Ishikawa (cell line): ENCODE data around the gene CELF2.

Experiments
- CEBPB ChIP-seq: IDR thresholded peaks from 2 replicates; pipeline ENCODE4 v1.6.1; 2012
- CREB1 ChIP-seq: IDR thresholded peaks from 2 replicates; pipeline ENCODE4 v1.6.1; 2012; ENCODE audit warnings: low read depth
- EGR1 ChIP-seq: IDR thresholded peaks from 2 replicates; pipeline ENCODE4 v1.6.1; 2012
- EP300 ChIP-seq: IDR thresholded peaks from 2 replicates; pipeline ENCODE4 v1.6.1; 2012; ENCODE audit warnings: borderline replicate concordance
- FOXM1 ChIP-seq: IDR thresholded peaks from 2 replicates; pipeline ENCODE4 v1.6.1; 2012; ENCODE audit warnings: low read depth, borderline replicate concordance
- NFIC ChIP-seq: IDR thresholded peaks from 2 replicates; pipeline ENCODE4 v1.6.1; 2012
- RAD21 ChIP-seq: IDR thresholded peaks from 2 replicates; pipeline ENCODE4 v1.6.1; 2012; ENCODE audit warnings: low read depth
- TAF1 ChIP-seq: IDR thresholded peaks from 2 replicates; pipeline ENCODE4 v1.6.1; 2012; ENCODE audit warnings: low read depth, mild to moderate bottlenecking
- TCF12 ChIP-seq: IDR thresholded peaks from 2 replicates; pipeline ENCODE4 v1.6.1; 2012; ENCODE audit warnings: low read depth
- TEAD4 ChIP-seq: IDR thresholded peaks from 2 replicates; pipeline ENCODE4 v1.6.1; 2012
- YY1 ChIP-seq: IDR thresholded peaks from 2 replicates; pipeline ENCODE4 v1.6.1; 2012; ENCODE audit warnings: low read depth
- ZBTB7A ChIP-seq: IDR thresholded peaks from 2 replicates; pipeline ENCODE4 v1.6.1; 2012; ENCODE audit warnings: low read depth
- TF ChIP-seq, protein P1 (sequence below): IDR thresholded peaks from 2 replicates; pipeline ENCODE4 v1.6.1; 2012; ENCODE audit warnings: low read depth, mild to moderate bottlenecking
- TF ChIP-seq, protein P2 (sequence below): IDR thresholded peaks from 2 replicates; pipeline ENCODE4 v1.6.1; 2012
- TF ChIP-seq, protein P3 (sequence below): IDR thresholded peaks from 2 replicates; pipeline ENCODE4 v1.6.1; 2012

CELF2 gene

DNA sequence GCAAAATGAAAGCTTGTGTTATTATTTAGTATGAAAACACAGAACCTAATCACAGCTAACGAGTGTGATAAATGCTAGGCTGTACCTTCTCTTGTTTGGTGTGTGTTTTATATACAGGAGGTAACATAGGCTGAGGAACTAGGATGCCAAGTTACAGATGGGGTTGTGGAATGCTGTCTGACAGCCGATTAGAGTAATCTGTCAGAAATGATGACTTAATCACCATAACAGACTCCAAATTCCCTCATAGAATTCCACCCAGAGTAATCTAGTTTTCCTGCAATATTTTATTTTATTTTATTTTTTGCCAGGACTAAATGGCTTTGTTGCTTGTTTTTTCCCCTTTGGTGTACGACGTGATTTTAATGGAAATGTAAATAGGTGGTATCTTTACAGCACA is 221.2 kb downstream of the CELF2 start:
- TF ChIP-seq, protein P1, sequence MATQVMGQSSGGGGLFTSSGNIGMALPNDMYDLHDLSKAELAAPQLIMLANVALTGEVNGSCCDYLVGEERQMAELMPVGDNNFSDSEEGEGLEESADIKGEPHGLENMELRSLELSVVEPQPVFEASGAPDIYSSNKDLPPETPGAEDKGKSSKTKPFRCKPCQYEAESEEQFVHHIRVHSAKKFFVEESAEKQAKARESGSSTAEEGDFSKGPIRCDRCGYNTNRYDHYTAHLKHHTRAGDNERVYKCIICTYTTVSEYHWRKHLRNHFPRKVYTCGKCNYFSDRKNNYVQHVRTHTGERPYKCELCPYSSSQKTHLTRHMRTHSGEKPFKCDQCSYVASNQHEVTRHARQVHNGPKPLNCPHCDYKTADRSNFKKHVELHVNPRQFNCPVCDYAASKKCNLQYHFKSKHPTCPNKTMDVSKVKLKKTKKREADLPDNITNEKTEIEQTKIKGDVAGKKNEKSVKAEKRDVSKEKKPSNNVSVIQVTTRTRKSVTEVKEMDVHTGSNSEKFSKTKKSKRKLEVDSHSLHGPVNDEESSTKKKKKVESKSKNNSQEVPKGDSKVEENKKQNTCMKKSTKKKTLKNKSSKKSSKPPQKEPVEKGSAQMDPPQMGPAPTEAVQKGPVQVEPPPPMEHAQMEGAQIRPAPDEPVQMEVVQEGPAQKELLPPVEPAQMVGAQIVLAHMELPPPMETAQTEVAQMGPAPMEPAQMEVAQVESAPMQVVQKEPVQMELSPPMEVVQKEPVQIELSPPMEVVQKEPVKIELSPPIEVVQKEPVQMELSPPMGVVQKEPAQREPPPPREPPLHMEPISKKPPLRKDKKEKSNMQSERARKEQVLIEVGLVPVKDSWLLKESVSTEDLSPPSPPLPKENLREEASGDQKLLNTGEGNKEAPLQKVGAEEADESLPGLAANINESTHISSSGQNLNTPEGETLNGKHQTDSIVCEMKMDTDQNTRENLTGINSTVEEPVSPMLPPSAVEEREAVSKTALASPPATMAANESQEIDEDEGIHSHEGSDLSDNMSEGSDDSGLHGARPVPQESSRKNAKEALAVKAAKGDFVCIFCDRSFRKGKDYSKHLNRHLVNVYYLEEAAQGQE, result no peak
- TF ChIP-seq ZBTB7A (no peak), EP300 (no peak)

DNA sequence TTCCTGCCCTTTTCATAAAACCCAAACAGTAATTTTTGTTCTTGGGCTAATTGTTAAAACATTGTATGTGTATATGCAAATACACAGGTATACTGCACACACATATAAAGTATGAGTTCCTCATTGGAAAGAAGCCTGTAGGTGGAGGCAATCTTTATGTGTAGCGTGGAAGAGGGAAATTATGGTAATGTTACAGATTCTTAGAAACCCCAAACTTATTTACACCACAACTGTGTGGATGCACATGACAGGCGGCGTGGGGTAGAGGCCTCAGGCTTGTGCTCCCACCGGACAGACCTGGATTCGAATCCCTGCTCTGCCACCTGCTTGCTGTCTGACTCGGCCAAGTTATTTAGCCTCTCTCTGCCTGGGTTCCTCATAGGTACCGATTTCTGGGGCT is 223.0 kb downstream of the CELF2 start:
- TF ChIP-seq, protein P2, sequence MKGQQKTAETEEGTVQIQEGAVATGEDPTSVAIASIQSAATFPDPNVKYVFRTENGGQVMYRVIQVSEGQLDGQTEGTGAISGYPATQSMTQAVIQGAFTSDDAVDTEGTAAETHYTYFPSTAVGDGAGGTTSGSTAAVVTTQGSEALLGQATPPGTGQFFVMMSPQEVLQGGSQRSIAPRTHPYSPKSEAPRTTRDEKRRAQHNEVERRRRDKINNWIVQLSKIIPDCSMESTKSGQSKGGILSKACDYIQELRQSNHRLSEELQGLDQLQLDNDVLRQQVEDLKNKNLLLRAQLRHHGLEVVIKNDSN, result no peak
- TF ChIP-seq CREB1 (no peak), NFIC (no peak), TCF12 (no peak), TAF1 (no peak), RAD21 (no peak), CEBPB (no peak), YY1 (no peak), ZBTB7A (no peak), FOXM1 (no peak), TEAD4 (no peak), EP300 (no peak), EGR1 (no peak)
- TF ChIP-seq, protein P1, result no peak
- TF ChIP-seq, protein P3, sequence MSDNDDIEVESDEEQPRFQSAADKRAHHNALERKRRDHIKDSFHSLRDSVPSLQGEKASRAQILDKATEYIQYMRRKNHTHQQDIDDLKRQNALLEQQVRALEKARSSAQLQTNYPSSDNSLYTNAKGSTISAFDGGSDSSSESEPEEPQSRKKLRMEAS, result no peak

DNA sequence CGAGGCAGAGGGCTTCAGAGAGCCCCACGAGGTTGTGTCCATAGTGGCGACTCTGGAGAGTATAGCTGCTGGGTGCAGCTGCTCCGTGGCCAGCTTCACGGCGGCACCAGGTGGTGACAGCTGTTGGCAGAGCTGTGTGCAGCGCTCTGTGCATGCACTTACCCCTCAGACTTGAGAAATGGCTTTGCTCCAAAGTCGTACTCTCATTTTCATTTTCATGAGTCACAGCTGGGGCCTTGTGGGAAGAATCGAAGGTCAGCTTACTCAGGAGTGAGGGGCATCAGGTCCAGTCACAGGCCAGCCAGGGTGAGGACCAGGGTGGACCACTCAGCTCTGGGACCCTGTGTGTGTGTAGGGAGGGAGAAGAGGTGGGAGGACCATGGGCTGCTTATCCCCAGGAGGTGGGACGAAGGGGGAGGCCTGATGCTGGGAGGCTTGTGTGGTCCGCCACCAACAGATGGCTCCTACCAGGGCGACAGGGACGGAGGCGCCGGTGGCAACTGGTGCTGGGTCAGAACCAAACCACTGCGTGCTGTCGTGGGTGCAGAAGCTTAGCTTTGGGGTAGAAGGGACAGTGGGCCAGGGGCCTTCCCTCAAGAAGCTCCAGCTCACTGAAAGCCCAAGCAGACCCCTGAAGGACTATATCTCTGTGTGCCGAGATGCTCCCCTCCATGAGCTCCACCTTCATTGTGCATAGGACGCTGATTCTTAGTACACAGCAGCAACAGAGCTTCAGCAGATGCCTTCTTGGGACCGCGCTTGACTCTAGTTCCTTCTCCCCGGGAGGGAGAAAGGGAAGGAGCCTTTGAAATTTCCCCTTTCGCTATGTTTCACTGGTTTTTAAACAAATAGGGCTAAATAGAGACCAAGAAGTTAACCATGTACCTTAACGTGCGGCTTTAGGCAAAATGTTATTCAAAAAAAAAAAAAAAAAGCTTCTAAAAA is 225.0 kb downstream of the CELF2 start:
- TF ChIP-seq FOXM1 (no peak), EP300 (no peak), TAF1 (no peak), TCF12 (no peak), CREB1 (no peak), EGR1 (no peak)
- TF ChIP-seq, protein P1, result no peak
- TF ChIP-seq, protein P2, result no peak

DNA sequence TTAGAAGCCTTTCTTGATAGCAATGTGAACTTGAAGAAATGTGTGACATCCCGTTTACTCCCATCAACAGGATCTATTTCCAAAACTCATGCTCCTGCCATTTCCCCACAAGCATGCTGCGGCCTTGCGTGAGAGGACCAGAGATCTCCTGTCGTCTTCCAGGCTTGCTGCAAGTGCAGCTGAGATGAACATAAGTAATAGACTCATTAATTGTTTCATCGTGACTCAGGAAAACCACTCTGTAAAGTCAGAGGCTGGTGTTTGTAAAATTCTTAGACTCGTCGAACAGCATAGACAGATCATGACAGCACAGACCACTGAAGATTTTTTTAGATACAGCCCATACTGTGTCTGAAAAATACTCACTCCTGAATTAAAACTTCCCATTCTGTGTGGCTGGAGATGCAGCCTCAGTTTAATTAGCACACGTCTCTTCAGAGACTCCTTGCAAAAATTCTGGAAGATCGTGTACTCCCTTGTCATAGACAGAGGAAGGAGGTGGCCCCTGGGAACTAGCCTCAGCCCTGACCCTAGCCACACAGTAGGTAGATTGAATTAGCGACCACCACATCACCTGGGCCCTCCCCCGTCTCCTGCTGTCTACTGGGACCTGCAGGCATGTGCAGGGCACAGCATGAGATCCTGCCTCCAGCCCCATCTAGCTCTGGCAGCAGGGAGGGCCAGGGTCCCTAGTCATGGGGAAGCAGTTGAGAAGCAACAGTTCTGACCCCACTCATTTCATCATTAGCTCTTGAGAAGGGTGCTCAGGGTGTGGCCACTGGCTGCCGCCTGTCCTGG is 226.0 kb downstream of the CELF2 start:
- TF ChIP-seq ZBTB7A (no peak), RAD21 (no peak), TAF1 (no peak), TEAD4 (no peak), NFIC (no peak), FOXM1 (no peak)
- TF ChIP-seq, protein P3, result no peak

DNA sequence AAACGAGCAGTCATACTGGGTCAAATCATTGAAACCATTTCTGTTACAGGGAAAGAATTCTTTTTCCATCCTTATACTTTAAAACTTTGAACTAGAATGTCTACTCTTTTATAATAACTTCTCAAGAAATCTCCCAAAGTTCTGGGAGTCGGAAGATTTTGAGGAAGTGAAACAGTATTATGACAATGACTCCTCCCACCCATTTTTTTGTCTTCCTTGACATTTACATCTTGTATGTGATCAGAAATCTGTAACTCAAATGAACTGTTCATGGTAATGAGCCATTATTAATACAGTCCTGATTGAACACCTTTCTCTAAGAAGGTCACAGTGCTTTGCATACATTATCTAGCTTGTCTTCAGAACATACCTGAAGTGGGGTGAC is 227.4 kb downstream of the CELF2 start:
- TF ChIP-seq, protein P1, result no peak
- no peak for TF ChIP-seq TAF1
